Smooth muscle cell of the coronary artery (primary cell): ENCODE data around the gene TPST2. TPM values are rescaled to one million over a fixed set of nuclear protein-coding genes. Genes with fewer than 3 reads are reported as not detected.

ENCODE experiments used
- total RNA-seq: library from RNA; depleted of rRNA; stranded (reverse); fragments of >200 nt; gene quantifications from 2 replicates; pipeline ENCODE4 v1.2.3, GENCODE V29; 2014; ENCODE audit warnings: low replicate concordance

TPST2 gene
- total RNA-seq: 30.1 and 70.8 TPM in 2 replicates

GRCh38 chr22:26589845-26590736, at the start of gene TPST2:
TSS of gene TPST2 (minus strand) at chr22:26590132. CDS start at chr22:26541630, 48,502 bp downstream.

GRCh38 chr22:26621663-26622062, 31.7 kb upstream of the TPST2 start, which contains the start of gene CRYBA4:
TSS of gene CRYBA4 (plus strand) at chr22:26621963. CDS start at chr22:26622597, 634 bp downstream.

GRCh38 chr22:26617271-26618199, 27.6 kb upstream of the TPST2 start, which contains the start of gene CRYBB1:
TSS of gene CRYBB1 (minus strand) at chr22:26618027. CDS start at chr22:26616319, 1,708 bp downstream.

GRCh38 chr22:26512149-26512793, 77.7 kb downstream of the TPST2 start, which contains the start of gene TFIP11:
TSS of gene TFIP11 (minus strand) at chr22:26512473. CDS start at chr22:26510272, 2,201 bp downstream.

GRCh38 chr22:26483439-26484359, 106.2 kb downstream of the TPST2 start, which contains the start of the genes HPS4 and SRRD:
TSS of gene HPS4 (minus strand) at chr22:26483783. CDS start at chr22:26481762, 2,021 bp downstream.
TSS of gene SRRD (plus strand) at chr22:26483877. CDS start at chr22:26483891, 14 bp downstream.

Other genes starting within 250 kb of the TPST2 start
- 1.5 and 3.7 TPM in 2 replicates for gene ASPHD2, start 160.9 kb downstream of the TPST2 start, total RNA-seq
- 21.9 and 25.3 TPM in 2 replicates for gene HPS4, start 106.3 kb downstream of the TPST2 start, total RNA-seq
- gene SRRD, start 106.3 kb downstream of the TPST2 start, total RNA-seq: 9.8 and 15.6 TPM in 2 replicates
- 31.0 and 74.1 TPM in 2 replicates for gene TFIP11, start 77.7 kb downstream of the TPST2 start, total RNA-seq
- not detected in 2 replicates for gene CRYBB1, start 27.9 kb upstream of the TPST2 start, total RNA-seq
- gene CRYBA4, start 31.8 kb upstream of the TPST2 start, total RNA-seq: not detected in 2 replicates
- 0.94 and 1.2 TPM in 2 replicates for gene MIAT, start 67.5 kb upstream of the TPST2 start, total RNA-seq